GM12872 (cell line): ENCODE results near the gene DCTN5.

Source experiments
- TF ChIP-seq, protein P1 (sequence below): IDR thresholded peaks from 3 replicates; pipeline ENCODE4 v1.5.1; 2011; ENCODE audit warnings: low read depth, mild to moderate bottlenecking, low read length, moderate library complexity; ENCODE audit not compliant: insufficient read depth

The DCTN5 gene

DNA sequence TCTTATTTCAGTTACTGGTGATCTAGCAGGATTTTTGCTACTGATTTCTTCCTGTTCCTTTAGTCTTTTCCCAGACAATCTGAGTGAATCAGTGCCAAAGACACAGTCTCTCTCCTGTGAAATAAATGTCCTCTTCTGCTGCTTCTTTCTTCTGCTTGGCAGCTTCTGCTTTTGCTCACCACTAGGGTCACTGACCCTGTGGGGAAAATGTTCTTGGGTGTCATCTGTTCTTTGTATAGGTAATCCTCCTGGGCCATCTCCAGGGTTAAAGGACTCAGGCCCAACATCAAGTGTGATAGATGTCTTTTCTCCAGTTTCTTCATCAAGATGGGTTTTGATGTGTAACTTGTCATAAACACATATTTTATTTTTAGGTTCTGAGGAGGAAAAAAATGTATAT, 5.3 kb upstream of the DCTN5 start:
- TF ChIP-seq, protein P1, sequence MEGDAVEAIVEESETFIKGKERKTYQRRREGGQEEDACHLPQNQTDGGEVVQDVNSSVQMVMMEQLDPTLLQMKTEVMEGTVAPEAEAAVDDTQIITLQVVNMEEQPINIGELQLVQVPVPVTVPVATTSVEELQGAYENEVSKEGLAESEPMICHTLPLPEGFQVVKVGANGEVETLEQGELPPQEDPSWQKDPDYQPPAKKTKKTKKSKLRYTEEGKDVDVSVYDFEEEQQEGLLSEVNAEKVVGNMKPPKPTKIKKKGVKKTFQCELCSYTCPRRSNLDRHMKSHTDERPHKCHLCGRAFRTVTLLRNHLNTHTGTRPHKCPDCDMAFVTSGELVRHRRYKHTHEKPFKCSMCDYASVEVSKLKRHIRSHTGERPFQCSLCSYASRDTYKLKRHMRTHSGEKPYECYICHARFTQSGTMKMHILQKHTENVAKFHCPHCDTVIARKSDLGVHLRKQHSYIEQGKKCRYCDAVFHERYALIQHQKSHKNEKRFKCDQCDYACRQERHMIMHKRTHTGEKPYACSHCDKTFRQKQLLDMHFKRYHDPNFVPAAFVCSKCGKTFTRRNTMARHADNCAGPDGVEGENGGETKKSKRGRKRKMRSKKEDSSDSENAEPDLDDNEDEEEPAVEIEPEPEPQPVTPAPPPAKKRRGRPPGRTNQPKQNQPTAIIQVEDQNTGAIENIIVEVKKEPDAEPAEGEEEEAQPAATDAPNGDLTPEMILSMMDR = peak; percentile 22; the same call in 1 of the 3 replicates

DNA sequence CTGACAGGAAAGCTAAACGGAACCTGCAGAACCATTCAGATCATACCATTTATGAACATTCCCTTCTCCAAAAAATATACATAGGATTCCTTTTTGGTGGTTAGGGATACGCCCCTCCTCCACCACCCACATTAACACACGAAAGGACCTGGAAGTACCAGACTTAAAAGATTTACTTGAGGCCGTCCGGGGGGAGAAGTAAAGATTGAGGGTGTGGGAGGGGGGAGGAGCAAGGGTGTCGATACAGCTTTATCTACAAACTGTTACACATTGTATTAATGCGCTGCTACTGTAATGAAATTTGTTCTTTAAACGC, 693 bp upstream of the DCTN5 start:
- TF ChIP-seq, protein P1 = no peak

- TF ChIP-seq, protein P1 = no peak
Observed at GRCh38 chr16:23642246-23642774, 1.0 kb downstream of the DCTN5 start.

DNA sequence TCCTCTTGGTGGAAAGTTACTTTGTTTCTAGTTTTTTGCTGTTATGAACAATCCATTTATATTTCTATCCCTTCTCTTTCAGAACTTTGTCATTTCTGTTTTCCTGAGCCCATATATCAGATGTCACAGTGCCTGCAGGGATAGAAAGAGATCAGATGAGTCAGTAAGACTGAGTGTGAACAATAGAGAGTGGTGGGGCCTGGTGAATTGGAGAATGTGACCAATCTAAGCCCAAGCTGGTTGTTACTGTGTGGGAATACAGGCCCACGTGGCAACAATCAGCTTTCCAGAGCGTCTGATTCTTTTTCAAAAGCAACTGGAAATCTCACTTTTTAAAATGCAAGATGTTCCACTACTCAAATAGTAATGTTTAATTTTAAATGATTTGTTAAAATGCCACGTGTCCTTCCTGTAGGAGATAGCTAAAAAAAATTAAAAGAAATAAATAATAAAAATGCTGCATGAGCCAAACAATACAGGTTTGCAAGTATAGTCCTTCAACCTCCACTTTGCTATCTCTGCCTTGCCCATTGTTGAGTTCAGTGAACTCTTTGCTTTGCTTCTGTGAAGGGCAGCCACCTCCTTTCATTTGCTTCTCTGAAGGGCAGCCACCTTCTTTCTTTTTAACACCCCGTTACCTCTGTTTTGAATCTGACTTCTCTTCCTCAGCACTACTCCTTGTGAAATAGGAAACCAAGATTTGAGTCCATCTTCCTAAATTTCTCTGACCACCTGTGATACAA, 9.6 kb downstream of the DCTN5 start:
- TF ChIP-seq, protein P1 = no peak

GRCh38 chr16:23651943-23652468, 10.7 kb downstream of the DCTN5 start:
- TF ChIP-seq, protein P1 = no peak

DNA sequence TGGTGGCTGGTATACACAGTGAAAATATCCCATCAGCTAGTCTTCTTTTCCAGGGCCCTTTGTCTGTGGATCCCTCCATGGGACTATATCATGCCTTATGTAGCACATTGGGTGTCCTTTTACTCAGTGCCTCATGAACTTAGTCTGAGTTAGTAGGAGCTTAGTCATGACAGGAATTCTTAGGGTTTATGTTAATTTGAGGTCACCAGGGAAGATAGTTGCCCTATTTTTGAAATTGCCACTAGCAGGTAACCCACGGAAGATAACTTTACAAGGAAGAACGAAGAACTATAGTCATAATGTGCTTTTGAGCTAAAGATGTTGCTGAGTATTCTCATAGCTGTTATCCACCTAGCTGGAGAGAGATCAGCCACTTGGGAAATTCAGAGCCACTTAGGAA, 22.7 kb downstream of the DCTN5 start:
- TF ChIP-seq, protein P1 = no peak

DNA sequence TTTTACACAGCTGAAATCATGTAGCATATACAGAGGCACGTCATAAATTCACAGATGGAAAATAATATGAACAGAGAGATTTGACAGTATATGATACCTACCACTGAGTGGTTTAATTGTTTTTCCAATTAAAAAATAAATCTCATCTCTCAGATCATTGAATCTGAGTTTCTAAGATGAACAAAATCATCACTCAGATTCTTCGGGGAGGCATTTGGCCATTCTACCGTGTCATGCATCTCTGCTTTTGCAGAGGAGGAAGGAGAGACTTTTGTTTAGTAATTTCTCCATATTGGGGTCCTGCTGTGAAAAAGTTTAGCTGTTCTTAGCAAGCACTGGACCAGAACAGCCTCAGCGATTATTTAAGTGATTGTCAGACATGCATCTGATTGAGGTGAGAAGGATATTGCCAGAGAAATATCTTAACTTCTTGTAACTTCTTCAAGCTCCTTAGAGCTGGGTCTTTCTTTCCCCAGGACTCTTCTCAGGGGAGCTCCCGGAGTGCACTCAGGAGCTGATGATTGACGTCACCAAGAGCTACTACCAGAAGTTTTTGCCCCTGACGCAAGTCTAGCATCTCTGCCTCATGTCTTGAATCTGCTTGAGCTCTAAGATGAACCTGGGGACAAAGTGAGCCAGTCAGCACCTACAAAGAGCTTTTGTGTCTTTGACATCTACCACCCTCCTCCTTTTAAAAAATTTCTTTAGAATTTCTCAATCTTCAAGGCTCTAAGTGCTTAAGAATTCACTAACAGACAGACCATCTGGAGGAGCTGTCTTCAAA, 25.5 kb downstream of the DCTN5 start:
- TF ChIP-seq, protein P1 = no peak
